Bronchial epithelial cell (primary cell): ENCODE measurements around the gene ZNF775. TPM values are rescaled to one million over a fixed set of nuclear protein-coding genes. Genes with fewer than 3 reads are reported as not detected.

ENCODE experiments used
- DNase-seq: peaks from one replicate; pipeline ENCODE4 v3.0.0-alpha.2; 2010; ENCODE audit warnings: low read depth
- FAIRE-seq: peaks from 2 replicates; lab custom pipeline; 2011; peaks lifted over from hg19 to GRCh38; lab: Jason Lieb, UNC
- H3K27me3 ChIP-seq: 2 replicates; pipeline ENCODE4 v1.5.1; 2011; ENCODE audit warnings: low read length; ENCODE audit not compliant: control insufficient read depth, insufficient read depth
- H3K36me3 ChIP-seq: 2 replicates; pipeline ENCODE4 v1.5.1; 2011; ENCODE audit warnings: low read length; ENCODE audit not compliant: control insufficient read depth, insufficient read depth
- H3K4me3 ChIP-seq: 2 replicates; pipeline ENCODE4 v1.5.1; 2011; ENCODE audit warnings: mild to moderate bottlenecking, low read depth, low read length, control low read depth
- CTCF ChIP-seq: IDR thresholded peaks from 2 replicates; pipeline ENCODE4 v1.5.1; 2011; ENCODE audit warnings: mild to moderate bottlenecking, moderate library complexity, low read length, control low read depth, inconsistent platforms; ENCODE audit not compliant: insufficient read depth, severe bottlenecking
- total RNA-seq: library from RNA; depleted of rRNA; stranded (reverse); fragments of >200 nt; gene quantifications from 2 replicates; pipeline ENCODE4 v1.2.1, GENCODE V29; 2014

Gene ZNF775
- total RNA-seq, 1 donor from 2014 or later, result 3.2 TPM

GRCh38 chr7:150417239-150417638, 38.1 kb downstream of the ZNF775 start:
- no peak overlapping the region for H3K4me3 ChIP-seq
- H3K27me3 ChIP-seq, result no peaks in the 10 kb centered on the region
- H3K36me3 ChIP-seq, result no peaks in the 10 kb centered on the region
- FAIRE-seq (no peak), DNase-seq (no peak)
- no peak for TF ChIP-seq CTCF

- Histone ChIP-seq H3K4me3 (no peak overlapping the region), H3K27me3 (no peaks in the 10 kb centered on the region), H3K36me3 (no peaks in the 10 kb centered on the region)
- no peak for DNase-seq
- TF ChIP-seq CTCF, result no peak
- FAIRE-seq, result no peak
Measured at GRCh38 chr7:150417863-150418262, 38.7 kb downstream of the ZNF775 start.

GRCh38 chr7:150420242-150420641, 41.1 kb downstream of the ZNF775 start:
- no peaks in the 10 kb centered on the region for H3K27me3 ChIP-seq
- no peak for FAIRE-seq
- TF ChIP-seq CTCF, result no peak
- DNase-seq, result no peak
- no peaks in the 10 kb centered on the region for H3K36me3 ChIP-seq
- H3K4me3 ChIP-seq, result no peak overlapping the region

GRCh38 chr7:150420987-150421674, 42.0 kb downstream of the ZNF775 start:
- no peaks in the 10 kb centered on the region for H3K27me3 ChIP-seq
- no peak overlapping the region for H3K4me3 ChIP-seq
- H3K36me3 ChIP-seq, result no peaks in the 10 kb centered on the region
- DNase-seq (peak; percentile 46), FAIRE-seq (no peak)
- peak; percentile 85 for TF ChIP-seq CTCF

- Histone ChIP-seq H3K36me3 (no peaks in the 10 kb centered on the region), H3K4me3 (no peak overlapping the region), H3K27me3 (no peaks in the 10 kb centered on the region)
- no peak for TF ChIP-seq CTCF
- FAIRE-seq (no peak), DNase-seq (no peak)
Measured at GRCh38 chr7:150421831-150422230, 42.7 kb downstream of the ZNF775 start.

- Histone ChIP-seq H3K4me3 (no peak overlapping the region), H3K36me3 (no peaks in the 10 kb centered on the region), H3K27me3 (no peaks in the 10 kb centered on the region)
- DNase-seq, result no peak
- no peak for TF ChIP-seq CTCF
- no peak for FAIRE-seq
Measured at GRCh38 chr7:150425670-150426069, 46.5 kb downstream of the ZNF775 start.
